KMS-11 (cell line): ENCODE data around the gene OR5K4.

Experiments used
- H2AFZ ChIP-seq: fragments of 200-600 bp; sonication (generic); 2 replicates; pipeline ENCODE4 v1.6.1; 2016; ENCODE audit warnings: antibody characterized with exemption, mixed run types, low read depth
- H3K27ac ChIP-seq: fragments of 200-600 bp; sonication (generic); 2 replicates; pipeline ENCODE4 v1.6.1; 2016; ENCODE audit warnings: mild to moderate bottlenecking, mixed run types
- H3K27me3 ChIP-seq: fragments of 200-600 bp; sonication (generic); 2 replicates; pipeline ENCODE4 v1.6.1; 2017; ENCODE audit warnings: mild to moderate bottlenecking, low read depth, mixed run types, moderate library complexity; ENCODE audit not compliant: insufficient read depth
- H3K36me3 ChIP-seq: fragments of 200-600 bp; sonication (generic); 2 replicates; pipeline ENCODE4 v1.6.1; 2017; ENCODE audit warnings: mild to moderate bottlenecking, mixed run types; ENCODE audit not compliant: insufficient read depth
- H3K4me1 ChIP-seq: fragments of 200-600 bp; sonication (generic); 2 replicates; pipeline ENCODE4 v1.6.1; 2016; ENCODE audit warnings: mild to moderate bottlenecking, low read depth, mixed run types; ENCODE audit not compliant: poor library complexity, severe bottlenecking
- H3K4me2 ChIP-seq: fragments of 200-600 bp; sonication (generic); 2 replicates; pipeline ENCODE4 v1.7.0; 2016; ENCODE audit warnings: mild to moderate bottlenecking, mixed run types
- H3K4me3 ChIP-seq: fragments of 200-600 bp; sonication (generic); IDR thresholded peaks from 2 replicates; pipeline ENCODE4 v1.6.1; 2017; ENCODE audit warnings: low read depth, low read length, mixed read lengths; ENCODE audit not compliant: insufficient read depth
- H3K79me2 ChIP-seq: fragments of 200-600 bp; sonication (generic); 2 replicates; pipeline ENCODE4 v1.6.1; 2016; ENCODE audit warnings: low read depth, mixed run types; ENCODE audit not compliant: insufficient read depth
- H3K9ac ChIP-seq: fragments of 200-600 bp; sonication (generic); 2 replicates; pipeline ENCODE4 v1.6.1; 2016; ENCODE audit warnings: mild to moderate bottlenecking, mixed run types
- H4K20me1 ChIP-seq: fragments of 200-600 bp; sonication (generic); 2 replicates; pipeline ENCODE4 v1.6.1; 2016; ENCODE audit warnings: mild to moderate bottlenecking, mixed run types; ENCODE audit not compliant: insufficient read depth
- CTCF ChIP-seq: fragments of 200-600 bp; sonication (generic); conservative IDR thresholded peaks from 2 replicates; pipeline ENCODE4 v1.6.1; 2017; ENCODE audit warnings: low read depth, mild to moderate bottlenecking, antibody characterized with exemption, low read length, moderate library complexity, mixed read lengths

OR5K4 gene

GRCh38 chr3:98341758-98342157 lies 11.9 kb upstream of the OR5K4 start:
- no peaks in the 10 kb centered on the region for H3K36me3 ChIP-seq
- no peaks in the 10 kb centered on the region for H3K27me3 ChIP-seq
- no peak overlapping the region for H2AFZ ChIP-seq
- no peak overlapping the region for H3K9ac ChIP-seq
- TF ChIP-seq CTCF = no peak
- H3K4me3 ChIP-seq = no peak overlapping the region
- H3K79me2 ChIP-seq = no peaks in the 10 kb centered on the region
- no peaks in the 10 kb centered on the region for H4K20me1 ChIP-seq
- H3K4me2 ChIP-seq = no peak overlapping the region
- no peak overlapping the region for H3K27ac ChIP-seq
- H3K4me1 ChIP-seq = no peaks in the 10 kb centered on the region

GRCh38 chr3:98343647-98344507 lies 9.8 kb upstream of the OR5K4 start:
- H3K4me1 ChIP-seq = no peaks in the 10 kb centered on the region
- H3K79me2 ChIP-seq = no peaks in the 10 kb centered on the region
- H3K9ac ChIP-seq = no peak overlapping the region
- H3K4me3 ChIP-seq = no peak overlapping the region
- H2AFZ ChIP-seq = no peak overlapping the region
- H3K4me2 ChIP-seq = no peak overlapping the region
- no peaks in the 10 kb centered on the region for H4K20me1 ChIP-seq
- no peak overlapping the region for H3K27ac ChIP-seq
- no peaks in the 10 kb centered on the region for H3K36me3 ChIP-seq
- no peaks in the 10 kb centered on the region for H3K27me3 ChIP-seq
- peak; percentile 89 for TF ChIP-seq CTCF

- no peaks in the 10 kb centered on the region for H4K20me1 ChIP-seq
- H3K36me3 ChIP-seq = no peaks in the 10 kb centered on the region
- H3K4me3 ChIP-seq = no peak overlapping the region
- H3K4me1 ChIP-seq = no peaks in the 10 kb centered on the region
- H3K27me3 ChIP-seq = no peaks in the 10 kb centered on the region
- no peak overlapping the region for H2AFZ ChIP-seq
- no peak overlapping the region for H3K27ac ChIP-seq
- H3K4me2 ChIP-seq = no peak overlapping the region
- H3K9ac ChIP-seq = no peak overlapping the region
- TF ChIP-seq CTCF = no peak
- H3K79me2 ChIP-seq = no peaks in the 10 kb centered on the region
These were observed 3.6 kb upstream of the OR5K4 start for GRCh38 chr3:98350082-98350481.

- Histone ChIP-seq H3K9ac (no peak overlapping the region), H4K20me1 (no peaks in the 10 kb centered on the region), H2AFZ (no peak overlapping the region), H3K27ac (no peak overlapping the region), H3K4me1 (peaks cover 30% of the 10 kb centered on the region), H3K4me2 (no peak overlapping the region), H3K4me3 (no peak overlapping the region), H3K36me3 (no peaks in the 10 kb centered on the region), H3K79me2 (no peaks in the 10 kb centered on the region), H3K27me3 (no peaks in the 10 kb centered on the region)
- no peak for TF ChIP-seq CTCF
These were observed 5.6 kb downstream of the OR5K4 start for GRCh38 chr3:98359250-98359649.
